ENCODE data around the gene SLC26A4.

DNA sequence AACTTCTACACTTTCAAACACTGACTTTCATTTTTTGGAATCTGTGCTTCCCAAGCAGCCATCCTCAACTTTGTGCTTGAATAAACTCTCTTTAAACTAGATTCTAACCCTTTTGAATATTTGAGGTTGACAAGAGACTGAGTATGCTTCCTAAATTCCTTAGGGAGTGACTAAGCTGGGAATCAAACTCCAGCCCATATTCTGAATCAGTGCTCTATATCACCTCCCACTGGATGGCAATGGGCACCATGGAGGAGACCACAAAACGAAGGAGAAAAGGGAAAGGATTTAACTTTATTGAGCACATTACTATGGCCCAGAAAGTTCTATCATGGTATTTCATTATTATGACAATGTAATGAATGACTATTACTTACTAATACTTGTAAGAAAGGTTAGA, 17.2 kb upstream of the SLC26A4 start:
- TF ChIP-seq POLR2AphosphoS5 (IDR thresholded peaks at IDR 0.05; ENCODE audit: borderline replicate concordance, low read depth, low read length) (no peak), EZH2 (IDR thresholded peaks at IDR 0.05) (no peak)

All from SK-N-MC (cell line).